ENCODE measurements around the gene MIA3. TPM values are rescaled to one million over a fixed set of nuclear protein-coding genes. Genes with fewer than 3 reads are reported as not detected.

MIA3 gene
- total and polyA plus RNA-seq, 2 of the 4 experiments (the other 2 are of a cell fraction) = 35.0 to 45.4 TPM

GRCh38 chr1:222697203-222697602, 79.3 kb downstream of the MIA3 start:
- Histone ChIP-seq H2BK5ac (ENCODE audit: low read depth, low read length, poor library complexity, severe bottlenecking) (no peak overlapping the region), H3K14ac (replicated peaks; ENCODE audit: low read depth, low read length) (no peak overlapping the region), H3K27me3 (ENCODE audit: control insufficient read depth, insufficient read depth, low read length) (no peaks in the 10 kb centered on the region), H2BK120ac (ENCODE audit: low read depth, low read length) (no peak overlapping the region), H3K18ac (ENCODE audit: low read depth, low read length) (no peak overlapping the region), H3K4me1 (ENCODE audit: control insufficient read depth, insufficient read depth, low read length) (no peaks in the 10 kb centered on the region), H3K23ac (ENCODE audit: low read depth, low read length) (no peak overlapping the region), H3K27ac (ENCODE audit: insufficient read depth, low read length) (no peak overlapping the region), H4K8ac (ENCODE audit: low read depth in 2 of 2, low read length in 2 of 2) (no peak overlapping the region), H4K91ac (ENCODE audit: insufficient read depth, low read depth, low read length) (no peak overlapping the region), H3K56ac (ENCODE audit: extremely low read depth, insufficient read depth, low read length) (no peak overlapping the region), H2BK20ac (ENCODE audit: low read depth, low read length) (no peak overlapping the region), H4K5ac (ENCODE audit: low read depth, low read length) (no peak overlapping the region), H2AK5ac (ENCODE audit: low read depth, low read length) (no peak overlapping the region), H2AFZ (replicated peaks; ENCODE audit: low read length, poor library complexity) (no peak overlapping the region), H2AK9ac (replicated peaks; ENCODE audit: low read depth, low read length, poor library complexity) (no peak overlapping the region), H3K36me3 (ENCODE audit: control insufficient read depth, insufficient read depth, low read length) (peaks cover 9% of the 10 kb centered on the region; the same call in 1 of the 2 replicates), H3K9ac (ENCODE audit: low read depth, low read length) (no peak overlapping the region), H3K4ac (ENCODE audit: low read depth, low read length) (no peak overlapping the region), H3K4me2 (ENCODE audit: low read depth, low read length) (no peak overlapping the region), H4K20me1 (ENCODE audit: insufficient read depth, low read length) (no peaks in the 10 kb centered on the region), H2BK15ac (ENCODE audit: low read depth, low read length) (no peak overlapping the region), H3K9me3 (ENCODE audit: control insufficient read depth, insufficient read depth, low read length) (no peaks in the 10 kb centered on the region), H3K4me3 (ENCODE audit: insufficient read depth, low read depth, low read length) (no peak overlapping the region), H3K79me1 (ENCODE audit: low read depth in 1 of 2, low read length in 2 of 2) (peaks cover 9 to 28% of the 10 kb centered on the region in 2 experiments), H3K9me1 (ENCODE audit: insufficient read depth, low read length) (no peaks in the 10 kb centered on the region; the same call in 1 of the 2 replicates)
- in situ Hi-C loops (cut with MboI; ENCODE audit: low sequenced_read_pairs) = no loop called here
- TF ChIP-seq MAZ (IDR thresholded peaks at IDR 0.05; ENCODE audit: borderline replicate concordance, low read depth, low read length) (no peak), ELK1 (IDR thresholded peaks at IDR 0.05; ENCODE audit: borderline replicate concordance, low read depth, low read length) (no peak), RFX5 (IDR thresholded peaks at IDR 0.05; ENCODE audit: low read depth, low read length) (no peak), SMC3 (IDR thresholded peaks at IDR 0.05; ENCODE audit: low read depth, low read length) (no peak), MXI1 (IDR thresholded peaks at IDR 0.05; ENCODE audit: borderline replicate concordance, low read depth, low read length) (no peak), MAFK (IDR thresholded peaks at IDR 0.05; ENCODE audit: low read depth, low read length) (no peak), POLR2A (IDR thresholded peaks at IDR 0.05; ENCODE audit: low read depth, low read length) (no peak)
- TF ChIP-seq, protein P1, sequence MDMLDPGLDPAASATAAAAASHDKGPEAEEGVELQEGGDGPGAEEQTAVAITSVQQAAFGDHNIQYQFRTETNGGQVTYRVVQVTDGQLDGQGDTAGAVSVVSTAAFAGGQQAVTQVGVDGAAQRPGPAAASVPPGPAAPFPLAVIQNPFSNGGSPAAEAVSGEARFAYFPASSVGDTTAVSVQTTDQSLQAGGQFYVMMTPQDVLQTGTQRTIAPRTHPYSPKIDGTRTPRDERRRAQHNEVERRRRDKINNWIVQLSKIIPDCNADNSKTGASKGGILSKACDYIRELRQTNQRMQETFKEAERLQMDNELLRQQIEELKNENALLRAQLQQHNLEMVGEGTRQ (IDR thresholded peaks at IDR 0.05; ENCODE audit: low read depth, low read length) = no peak
- TF ChIP-seq, protein P2, sequence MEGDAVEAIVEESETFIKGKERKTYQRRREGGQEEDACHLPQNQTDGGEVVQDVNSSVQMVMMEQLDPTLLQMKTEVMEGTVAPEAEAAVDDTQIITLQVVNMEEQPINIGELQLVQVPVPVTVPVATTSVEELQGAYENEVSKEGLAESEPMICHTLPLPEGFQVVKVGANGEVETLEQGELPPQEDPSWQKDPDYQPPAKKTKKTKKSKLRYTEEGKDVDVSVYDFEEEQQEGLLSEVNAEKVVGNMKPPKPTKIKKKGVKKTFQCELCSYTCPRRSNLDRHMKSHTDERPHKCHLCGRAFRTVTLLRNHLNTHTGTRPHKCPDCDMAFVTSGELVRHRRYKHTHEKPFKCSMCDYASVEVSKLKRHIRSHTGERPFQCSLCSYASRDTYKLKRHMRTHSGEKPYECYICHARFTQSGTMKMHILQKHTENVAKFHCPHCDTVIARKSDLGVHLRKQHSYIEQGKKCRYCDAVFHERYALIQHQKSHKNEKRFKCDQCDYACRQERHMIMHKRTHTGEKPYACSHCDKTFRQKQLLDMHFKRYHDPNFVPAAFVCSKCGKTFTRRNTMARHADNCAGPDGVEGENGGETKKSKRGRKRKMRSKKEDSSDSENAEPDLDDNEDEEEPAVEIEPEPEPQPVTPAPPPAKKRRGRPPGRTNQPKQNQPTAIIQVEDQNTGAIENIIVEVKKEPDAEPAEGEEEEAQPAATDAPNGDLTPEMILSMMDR (conservative IDR thresholded peaks at IDR 0.05; ENCODE audit: low read depth, low read length) = no peak
- POLR2A ChIA-PET (ENCODE audit: unreplicated experiment) = no interaction called here
- WGBS, 2 experiments (ENCODE audit: extremely low coverage in 2 of 2, insufficient read length in 1 of 2) = no CpG with 5 or more reads among the region's 2 CpGs
- dilution Hi-C loops (cut with HindIII; ENCODE audit: low sequenced_read_pairs, unreplicated experiment) = no loop called here
- CTCF ChIA-PET = interaction anchor here (0.7 kb wide), 1 partner anchor 61 kb away, joined by 3 read pairs; no protein-coding TSS in a partner anchor
- DNase-seq = no peak
- ATAC-seq (ENCODE audit: low read depth) = no peak
- intact Hi-C loops (cut with micrococcal nuclease) = no loop called here
- no TSS peak for BruUV-seq (replicated peaks)
